Suprapubic skin (tissue), 4 donors: ENCODE measurements around the gene RANBP3L.

Experiments
- CTCF ChIP-seq, 2 donors: fragments of 200-600 bp in 1 of 2; fragments of 450-650 bp in 1 of 2; sonication (generic) in 1 of 2; IDR thresholded peaks; one replicate each; pipeline ENCODE4 v1.5.1; 2016 to 2019; ENCODE audit warnings: antibody characterized with exemption in 2 of 2, mild to moderate bottlenecking in 1 of 2, moderate library complexity in 1 of 2
- EP300 ChIP-seq: sonication (generic); formaldehyde crosslinking; IDR thresholded peaks from one replicate; pipeline ENCODE4 v1.6.1; 2017; ENCODE audit warnings: antibody characterized with exemption
- POLR2A ChIP-seq, 2 donors: fragments of 450-650 bp; IDR thresholded peaks; one replicate each; pipeline ENCODE4 v1.6.1; 2017; ENCODE audit warnings: antibody characterized with exemption in 2 of 2, mild to moderate bottlenecking in 2 of 2, moderate library complexity in 2 of 2
- POLR2AphosphoS5 ChIP-seq, 3 donors: sonication (generic); formaldehyde crosslinking; IDR thresholded peaks; one replicate each; pipeline ENCODE4 v1.6.1; 2017; ENCODE audit warnings: antibody characterized with exemption in 3 of 3

DNA sequence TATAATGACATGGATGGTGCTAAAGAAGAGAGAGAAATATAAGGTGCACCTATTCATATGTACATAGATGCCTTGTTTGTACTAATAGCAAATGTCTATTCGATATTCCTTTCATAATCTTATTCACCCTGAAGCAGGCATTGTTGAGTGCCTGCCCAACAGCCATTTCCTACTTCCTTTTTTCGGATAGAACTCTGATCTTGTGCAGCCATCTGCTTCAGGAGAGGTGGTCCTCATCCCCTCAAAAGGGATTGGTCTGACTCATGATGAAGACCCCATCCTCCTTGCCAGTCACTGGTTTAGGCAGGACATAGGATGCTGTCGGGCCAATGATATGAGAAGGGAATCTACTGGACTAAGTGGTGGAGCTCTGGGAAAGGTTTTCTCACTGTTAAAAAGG lies 8.4 kb upstream of the RANBP3L start:
- TF ChIP-seq CTCF (IDR thresholded peaks at IDR 0.05) (no peak), POLR2AphosphoS5 (IDR thresholded peaks at IDR 0.05) (no peak), EP300 (no peak), POLR2A (IDR thresholded peaks at IDR 0.05) (no peak)
